ENCODE data around the gene CHST4.
"Not testable (repeated sequence)": the region's sequence is repeated elsewhere in the genome, so short reads cannot be mapped to it uniquely, and the experiment has no call there.

The CHST4 gene

DNA sequence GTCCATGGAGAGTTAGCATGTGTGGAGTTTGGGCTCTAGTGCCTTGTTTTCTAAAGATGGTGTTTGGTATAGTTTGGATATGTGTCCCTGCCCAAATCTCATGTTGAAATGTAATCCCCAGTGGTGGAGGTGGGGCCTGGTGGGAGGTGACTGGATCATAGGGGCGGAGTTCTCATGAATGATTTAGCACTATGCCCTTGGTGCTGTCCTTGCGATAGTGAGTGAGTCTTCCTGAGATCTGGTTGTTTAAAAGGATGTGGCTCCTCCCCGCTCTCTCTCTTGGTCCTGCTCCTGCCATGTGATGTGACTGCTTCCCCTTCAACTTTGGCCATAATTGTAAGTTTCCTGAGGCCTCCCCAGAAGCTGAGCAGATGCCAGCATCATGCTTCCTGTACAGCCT lies 28.2 kb upstream of the CHST4 start:
- no peak overlapping the region for H3K4me3 ChIP-seq (ENCODE audit: low read depth, low read length)
- ChIA-PET POLR2A (no interaction called here), CTCF (interaction anchor here (0.9 to 10.7 kb wide), 11 partner anchors 8 to 140 kb away, joined by 3 to 353 read pairs (median 9); partner anchors contain the start of genes CALB2 and ZNF19)
- TF ChIP-seq, protein P1, sequence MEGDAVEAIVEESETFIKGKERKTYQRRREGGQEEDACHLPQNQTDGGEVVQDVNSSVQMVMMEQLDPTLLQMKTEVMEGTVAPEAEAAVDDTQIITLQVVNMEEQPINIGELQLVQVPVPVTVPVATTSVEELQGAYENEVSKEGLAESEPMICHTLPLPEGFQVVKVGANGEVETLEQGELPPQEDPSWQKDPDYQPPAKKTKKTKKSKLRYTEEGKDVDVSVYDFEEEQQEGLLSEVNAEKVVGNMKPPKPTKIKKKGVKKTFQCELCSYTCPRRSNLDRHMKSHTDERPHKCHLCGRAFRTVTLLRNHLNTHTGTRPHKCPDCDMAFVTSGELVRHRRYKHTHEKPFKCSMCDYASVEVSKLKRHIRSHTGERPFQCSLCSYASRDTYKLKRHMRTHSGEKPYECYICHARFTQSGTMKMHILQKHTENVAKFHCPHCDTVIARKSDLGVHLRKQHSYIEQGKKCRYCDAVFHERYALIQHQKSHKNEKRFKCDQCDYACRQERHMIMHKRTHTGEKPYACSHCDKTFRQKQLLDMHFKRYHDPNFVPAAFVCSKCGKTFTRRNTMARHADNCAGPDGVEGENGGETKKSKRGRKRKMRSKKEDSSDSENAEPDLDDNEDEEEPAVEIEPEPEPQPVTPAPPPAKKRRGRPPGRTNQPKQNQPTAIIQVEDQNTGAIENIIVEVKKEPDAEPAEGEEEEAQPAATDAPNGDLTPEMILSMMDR (IDR thresholded peaks at IDR 0.05; ENCODE audit: insufficient read depth, low read length, missing control alignments): no peak
- no peak for DNase-seq (ENCODE audit: low read depth, low spot score)

DNA sequence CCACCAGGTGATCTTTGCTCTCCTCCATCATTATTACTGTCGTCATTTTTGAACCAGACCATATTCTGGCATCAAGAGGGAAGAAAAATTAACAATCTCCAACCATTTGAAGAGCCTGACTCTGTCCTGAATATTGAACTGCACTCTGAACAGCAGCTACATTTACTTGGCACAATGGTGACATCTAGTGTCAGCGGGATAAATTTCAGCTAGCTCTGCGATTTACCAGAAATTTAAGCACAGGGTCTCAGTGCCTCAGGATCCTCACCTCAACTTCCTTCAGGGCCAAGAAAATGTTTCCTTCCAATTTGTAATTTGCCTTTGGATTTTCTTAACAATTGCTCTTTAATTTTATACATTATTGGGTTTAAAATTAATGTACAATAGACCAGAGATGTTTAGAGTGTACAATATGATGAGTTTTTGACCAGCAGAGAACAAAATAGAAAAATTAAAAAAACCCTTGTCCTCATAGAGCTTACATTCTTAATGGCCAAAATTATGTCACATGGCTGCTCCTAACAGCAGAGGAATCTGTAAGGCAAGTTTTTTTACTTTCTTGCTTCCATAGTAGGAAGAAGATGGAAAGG lies 26.4 kb upstream of the CHST4 start:
- ChIA-PET POLR2A (no interaction called here), CTCF (interaction anchor here (0.8 to 10.7 kb wide), 38 partner anchors 10 to 975 kb away, joined by 3 to 353 read pairs (median 5); partner anchors contain the start of genes CALB2, CHST4, ZNF19 and ZNF23)
- DNase-seq (ENCODE audit: low read depth, low spot score): no peak
- TF ChIP-seq, protein P1 (IDR thresholded peaks at IDR 0.05; ENCODE audit: insufficient read depth, low read length, missing control alignments): peak; percentile 63
- no peak overlapping the region for H3K4me3 ChIP-seq (ENCODE audit: low read depth, low read length)

DNA sequence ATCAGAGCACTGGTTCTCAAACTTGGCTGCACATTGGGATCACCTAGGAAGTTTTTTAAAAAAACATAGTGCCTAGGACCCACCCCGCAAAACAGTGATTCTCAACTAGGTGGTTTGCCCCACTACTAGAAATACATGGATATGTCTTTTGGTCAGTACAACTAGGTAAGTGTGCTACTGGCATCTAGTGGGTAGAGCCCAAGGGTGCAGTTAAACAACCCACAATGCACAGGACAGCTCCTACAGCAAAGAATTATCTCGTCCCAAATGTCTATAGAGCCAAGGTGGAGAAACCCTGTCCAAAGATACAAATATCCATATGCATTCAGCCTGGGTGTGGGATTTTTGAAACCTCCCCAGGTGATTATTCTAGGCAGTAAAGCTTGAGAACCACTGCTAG lies 25.3 kb upstream of the CHST4 start:
- POLR2A ChIA-PET: no interaction called here
- CTCF ChIA-PET: interaction anchor here (1.2 to 10.7 kb wide), 12 partner anchors 11 to 157 kb away, joined by 3 to 353 read pairs (median 8); partner anchors contain the start of genes CHST4 and ZNF19
- DNase-seq (ENCODE audit: low read depth, low spot score): no peak
- TF ChIP-seq, protein P1 (IDR thresholded peaks at IDR 0.05; ENCODE audit: insufficient read depth, low read length, missing control alignments): no peak
- H3K4me3 ChIP-seq (ENCODE audit: low read depth, low read length): no peak overlapping the region

DNA sequence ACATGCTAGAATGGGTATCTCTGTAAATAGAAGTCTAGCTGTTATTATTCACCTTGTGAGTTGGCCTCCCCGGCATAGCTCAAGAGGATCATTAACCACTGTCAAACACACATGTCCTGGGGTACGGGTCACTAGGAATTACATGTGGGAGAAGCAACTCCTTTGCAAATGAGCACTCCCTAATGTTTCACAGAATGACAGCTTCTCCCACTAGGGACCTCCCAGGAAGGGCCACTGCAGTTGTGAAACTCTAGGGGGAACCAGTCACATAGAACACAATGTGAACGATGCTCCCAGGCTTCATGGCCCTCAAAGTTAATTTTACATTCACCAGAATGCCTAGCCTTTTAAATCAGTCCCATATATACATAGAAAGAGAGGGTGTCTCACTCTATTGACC lies 24.7 kb upstream of the CHST4 start:
- DNase-seq (ENCODE audit: low read depth, low spot score): no peak
- ChIA-PET CTCF (interaction anchor here (0.6 to 10.7 kb wide), 9 partner anchors 11 to 101 kb away, joined by 3 to 353 read pairs (median 9); partner anchors contain the start of genes CHST4 and ZNF19), POLR2A (no interaction called here)
- H3K4me3 ChIP-seq (ENCODE audit: low read depth, low read length): no peak overlapping the region
- TF ChIP-seq, protein P1 (IDR thresholded peaks at IDR 0.05; ENCODE audit: insufficient read depth, low read length, missing control alignments): no peak

DNA sequence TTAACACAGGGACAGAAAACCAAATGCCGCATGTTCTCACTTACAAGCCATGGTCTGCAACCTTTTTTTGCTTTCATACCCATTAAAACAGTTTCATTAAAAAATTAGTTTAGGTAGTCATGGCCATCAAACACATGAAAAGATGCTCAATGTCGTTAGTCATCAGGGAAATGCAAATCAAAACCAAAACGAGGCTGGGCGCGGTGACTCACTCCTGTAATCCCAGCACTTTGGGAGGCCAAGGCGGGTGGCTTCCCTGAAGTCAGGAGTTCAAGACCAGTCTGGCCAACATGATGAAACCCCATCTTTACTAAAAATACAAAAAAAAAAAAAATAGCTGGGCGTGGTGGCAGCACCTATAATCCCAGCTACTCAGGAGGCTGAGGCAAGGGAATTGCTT lies 22.2 kb upstream of the CHST4 start:
- CTCF ChIA-PET: interaction anchor here (10.7 kb wide), 1 partner anchor 93 kb away, joined by 353 read pairs; no protein-coding TSS in a partner anchor
- POLR2A ChIA-PET; H3K4me3 ChIP-seq (ENCODE audit: low read depth, low read length); DNase-seq (ENCODE audit: low read depth, low spot score): not testable (repeated sequence)

DNA sequence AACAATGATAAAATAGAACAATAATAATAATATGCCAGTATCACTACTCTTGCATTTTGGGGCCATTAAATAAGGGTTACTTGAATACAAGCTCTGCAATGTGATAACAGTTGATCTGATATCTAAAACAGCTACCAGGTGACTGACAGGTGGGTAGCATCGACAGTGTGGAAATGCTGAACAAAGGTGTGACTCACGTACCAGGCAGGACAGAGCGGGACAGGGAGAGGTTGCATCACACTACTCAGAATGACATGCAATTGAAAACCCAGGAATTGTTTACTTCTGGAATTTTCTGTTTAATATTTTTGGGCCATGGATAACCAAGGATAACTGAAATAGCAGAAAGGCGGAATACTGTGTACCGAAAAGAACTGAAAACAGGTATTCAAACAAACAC lies 21.3 kb upstream of the CHST4 start:
- H3K4me3 ChIP-seq (ENCODE audit: low read depth, low read length): no peak overlapping the region
- ChIA-PET POLR2A (no interaction called here), CTCF (interaction anchor here (10.7 kb wide), 1 partner anchor 94 kb away, joined by 353 read pairs; no protein-coding TSS in a partner anchor)
- TF ChIP-seq, protein P1 (IDR thresholded peaks at IDR 0.05; ENCODE audit: insufficient read depth, low read length, missing control alignments): no peak
- DNase-seq (ENCODE audit: low read depth, low spot score): no peak

DNA sequence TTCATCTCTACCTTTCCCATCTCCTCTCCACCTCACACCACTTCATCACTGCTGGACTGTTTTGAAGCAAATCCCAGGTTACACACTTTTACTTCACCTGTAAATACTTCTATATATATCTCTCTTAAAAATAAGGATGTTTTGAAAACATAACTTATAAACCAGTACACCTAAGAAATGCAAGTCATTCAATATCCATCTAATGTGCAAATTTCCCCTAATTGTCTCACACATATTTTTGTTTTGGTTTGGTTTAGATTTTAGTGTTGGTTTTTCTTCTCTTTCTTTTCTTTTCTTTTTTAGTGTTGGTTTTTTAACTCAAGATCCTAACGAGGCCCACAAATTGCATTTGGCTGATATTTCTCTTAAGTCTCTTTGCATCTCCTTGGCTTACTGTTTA lies 19.2 kb upstream of the CHST4 start:
- H3K4me3 ChIP-seq (ENCODE audit: low read depth, low read length): no peak overlapping the region
- DNase-seq (ENCODE audit: low read depth, low spot score): no peak
- POLR2A ChIA-PET: no interaction called here
- CTCF ChIA-PET: interaction anchor here (0.8 kb wide), 1 partner anchor 94 kb away, joined by 3 read pairs; no protein-coding TSS in a partner anchor
- TF ChIP-seq, protein P1 (IDR thresholded peaks at IDR 0.05; ENCODE audit: insufficient read depth, low read length, missing control alignments): no peak

Data from AG04449 (cell line).